Naive thymus-derived CD4-positive, alpha-beta T cell (primary cell): Measurements from ENCODE around the gene ULK4. TPM values are rescaled to one million over a fixed set of nuclear protein-coding genes. Genes with fewer than 3 reads are reported as not detected.

Experiments used
- ATAC-seq: fragments of 150-1000 bp; cut with Tn5 transposase; 2 replicates; pipeline ENCODE4 v1.10.0; 2021; ENCODE audit warnings: mild to moderate bottlenecking, moderate library complexity
- CTCF ChIA-PET: fragments of 350-600 bp; sonication (Branson Sonifier 250); formaldehyde crosslinking; loops from one replicate; lab custom pipeline; 2021; ENCODE audit warnings: antibody characterized with exemption; lab: Charles Lee
- POLR2A ChIA-PET: fragments of 350-600 bp; sonication (Branson Sonifier 250); formaldehyde crosslinking; loops from one replicate; lab custom pipeline; 2021; ENCODE audit warnings: antibody characterized with exemption, inconsistent platforms; lab: Charles Lee
- DNase-seq, 9 donors: peaks; one replicate each; pipeline versions ENCODE4 v3.0.0 to v3.0.0-alpha.2; 2020 to 2022; ENCODE audit warnings: mixed read lengths in 1 of 9
- H3K27ac ChIP-seq: one replicate; pipeline ENCODE4 v1.7.0; 2013; ENCODE audit warnings: mild to moderate bottlenecking, low read depth, low read length, moderate library complexity
- H3K27me3 ChIP-seq, 2 donors: one replicate each; pipeline ENCODE4 v1.7.0; 2013; ENCODE audit warnings: low read length in 2 of 2, mild to moderate bottlenecking in 2 of 2, moderate library complexity in 2 of 2; ENCODE audit not compliant: control insufficient read depth in 2 of 2, insufficient read depth in 2 of 2
- H3K36me3 ChIP-seq, 3 experiments: 1 replicate in 2 of 3; 2 replicates in 1 of 3; pipeline ENCODE4 v1.7.0; 2013; ENCODE audit warnings: low read length in 3 of 3, mild to moderate bottlenecking in 3 of 3, moderate library complexity in 1 of 3; ENCODE audit not compliant: insufficient read depth in 3 of 3, control insufficient read depth in 2 of 3
- H3K4me1 ChIP-seq, 2 donors: one replicate each; pipeline ENCODE4 v1.7.0; 2013; ENCODE audit warnings: low read length in 2 of 2, mild to moderate bottlenecking in 2 of 2, moderate library complexity in 1 of 2; ENCODE audit not compliant: control insufficient read depth in 2 of 2, insufficient read depth in 2 of 2
- H3K4me3 ChIP-seq: 2 replicates; pipeline ENCODE4 v1.7.0; 2013; ENCODE audit warnings: mild to moderate bottlenecking, low read length
- H3K9me3 ChIP-seq, 3 experiments: 1 replicate in 2 of 3; 2 replicates in 1 of 3; pipeline ENCODE4 v1.7.0; 2013; ENCODE audit warnings: low read length in 3 of 3; ENCODE audit not compliant: control insufficient read depth in 2 of 3
- H3K27ac Mint-ChIP-seq, 9 donors: one replicate each; pipeline ENCODE4 v1.8.0; 2020 to 2022; ENCODE audit warnings: mixed read lengths in 9 of 9, mild to moderate bottlenecking in 8 of 9, moderate library complexity in 5 of 9, inconsistent platforms in 2 of 9
- H3K27me3 Mint-ChIP-seq, 5 donors: one replicate each; pipeline ENCODE4 v1.8.0; 2021 to 2022; ENCODE audit warnings: mixed read lengths in 5 of 5, mild to moderate bottlenecking in 1 of 5
- H3K36me3 Mint-ChIP-seq, 5 donors: one replicate each; pipeline ENCODE4 v1.8.0; 2020 to 2022; ENCODE audit warnings: mixed read lengths in 5 of 5, mild to moderate bottlenecking in 3 of 5, inconsistent platforms in 1 of 5
- H3K4me1 Mint-ChIP-seq, 7 donors: one replicate each; pipeline ENCODE4 v1.8.0; 2020 to 2022; ENCODE audit warnings: mixed read lengths in 7 of 7, mild to moderate bottlenecking in 3 of 7, inconsistent platforms in 1 of 7
- H3K4me3 Mint-ChIP-seq, 10 donors: one replicate each; pipeline ENCODE4 v1.8.0; 2020 to 2022; ENCODE audit warnings: mild to moderate bottlenecking in 10 of 10, mixed read lengths in 10 of 10, moderate library complexity in 6 of 10, inconsistent platforms in 2 of 10
- H3K9me3 Mint-ChIP-seq, 11 donors: one replicate each; pipeline ENCODE4 v1.8.0; 2020 to 2022; ENCODE audit warnings: mixed read lengths in 11 of 11, mild to moderate bottlenecking in 4 of 11, inconsistent platforms in 1 of 11, moderate library complexity in 1 of 11
- intact Hi-C, 2 donors: fragments of 100-400 bp; cut with micrococcal nuclease; formaldehyde crosslinking; loops; one replicate each; pipeline ENCODE4 v1.15.1; 2023
- polyA plus RNA-seq, 2 donors: library from polyadenylated mRNA; unstranded; fragments of 300-500 nt; fragmentation: Illumina TruSeq; gene quantifications; one replicate each; pipeline ENCODE4 v1.2.3, GENCODE V29; 2021
- total RNA-seq, 6 experiments: library from RNA in 5 of 6; stranded (reverse) in 5 of 6; gene quantifications; 1 replicate in 5 of 6; 2 replicates in 1 of 6; pipeline ENCODE4 v1.2.3 and lab custom pipeline; 2021 to 2026

Gene ULK4
- total and polyA plus RNA-seq, 7 experiments from 2014 or later, result 6.6 to 22.3 (median 18.9) TPM

GRCh38 chr3:41740374-41740886 is 221.5 kb downstream of the ULK4 start:
- Mint-ChIP-seq H3K4me1 (no peaks in the 10 kb centered on the region), H3K9me3 (peaks cover 1 to 9% (median 4%) of the 10 kb centered on the region in 11 donors), H3K27ac (no peak overlapping the region), H3K4me3 (no peak overlapping the region), H3K27me3 (no peaks in the 10 kb centered on the region), H3K36me3 (peaks cover 0 to 52% (median 28%) of the 10 kb centered on the region in 5 donors)
- intact Hi-C loops, result no loop called here
- DNase-seq (no peak), ATAC-seq (no peak)
- CTCF ChIA-PET, result no interaction called here
- POLR2A ChIA-PET, result no interaction called here
- Histone ChIP-seq H3K9me3 (no peaks in the 10 kb centered on the region), H3K36me3 (no peaks in the 10 kb centered on the region), H3K27ac (no peak overlapping the region), H3K4me1 (no peaks in the 10 kb centered on the region), H3K4me3 (no peak overlapping the region), H3K27me3 (no peaks in the 10 kb centered on the region)

- H3K4me1 ChIP-seq, result no peaks in the 10 kb centered on the region
- H3K27ac Mint-ChIP-seq, result no peak overlapping the region
- no peaks in the 10 kb centered on the region for H3K36me3 ChIP-seq
- ChIA-PET CTCF (no interaction called here), POLR2A (no interaction called here)
- H3K27me3 ChIP-seq, result no peaks in the 10 kb centered on the region
- H3K9me3 Mint-ChIP-seq, result peaks cover 0 to 22% (median 4%) of the 10 kb centered on the region in 11 donors
- ATAC-seq, result no peak
- H3K4me1 Mint-ChIP-seq, result peaks cover 0 to 2% (median 0%) of the 10 kb centered on the region in 7 donors
- H3K36me3 Mint-ChIP-seq, result peaks cover 1 to 60% (median 49%) of the 10 kb centered on the region in 5 donors
- no peaks in the 10 kb centered on the region for H3K27me3 Mint-ChIP-seq
- intact Hi-C loops, result no loop called here
- no peak for DNase-seq
- H3K4me3 Mint-ChIP-seq, result no peak overlapping the region
- H3K4me3 ChIP-seq, result no peak overlapping the region
- no peaks in the 10 kb centered on the region for H3K9me3 ChIP-seq
- H3K27ac ChIP-seq, result no peak overlapping the region
Measured at GRCh38 chr3:41726891-41727290, 235.0 kb downstream of the ULK4 start.

GRCh38 chr3:41717641-41718040 is 244.3 kb downstream of the ULK4 start:
- H3K27ac Mint-ChIP-seq, result no peak overlapping the region
- intact Hi-C loops, result no loop called here
- no peak overlapping the region for H3K4me3 ChIP-seq

GRCh38 chr3:41716471-41716870 is 245.4 kb downstream of the ULK4 start:
- H3K4me3 Mint-ChIP-seq, result no peak overlapping the region
- no peaks in the 10 kb centered on the region for H3K9me3 ChIP-seq

More at GRCh38 chr3:41717641-41718040, 244.3 kb downstream of the ULK4 start:
- Histone ChIP-seq H3K27me3 (no peaks in the 10 kb centered on the region), H3K36me3 (no peaks in the 10 kb centered on the region), H3K9me3 (no peaks in the 10 kb centered on the region), H3K4me1 (no peaks in the 10 kb centered on the region), H3K27ac (no peak overlapping the region)
- Mint-ChIP-seq H3K36me3 (peaks cover 0 to 19% (median 0%) of the 10 kb centered on the region in 5 donors), H3K4me1 (no peaks in the 10 kb centered on the region), H3K27me3 (no peaks in the 10 kb centered on the region), H3K9me3 (no peaks in the 10 kb centered on the region), H3K4me3 (no peak overlapping the region)
- DNase-seq, result no peak
- ChIA-PET CTCF (no interaction called here), POLR2A (no interaction called here)
- ATAC-seq, result no peak

GRCh38 chr3:41715376-41715775 is 246.5 kb downstream of the ULK4 start:
- Mint-ChIP-seq H3K4me1 (no peaks in the 10 kb centered on the region), H3K27me3 (no peaks in the 10 kb centered on the region), H3K9me3 (no peaks in the 10 kb centered on the region), H3K4me3 (no peak overlapping the region), H3K36me3 (peaks cover 0 to 31% (median 0%) of the 10 kb centered on the region in 5 donors), H3K27ac (no peak overlapping the region)
- DNase-seq (no peak), ATAC-seq (no peak)
- intact Hi-C loops, result no loop called here
- no peaks in the 10 kb centered on the region for H3K4me1 ChIP-seq
- H3K4me3 ChIP-seq, result no peak overlapping the region
- no peaks in the 10 kb centered on the region for H3K9me3 ChIP-seq
- H3K27ac ChIP-seq, result no peak overlapping the region
- H3K36me3 ChIP-seq, result no peaks in the 10 kb centered on the region
- H3K27me3 ChIP-seq, result no peaks in the 10 kb centered on the region
- ChIA-PET POLR2A (no interaction called here), CTCF (no interaction called here)

More at GRCh38 chr3:41716471-41716870, 245.4 kb downstream of the ULK4 start:
- Histone ChIP-seq H3K36me3 (no peaks in the 10 kb centered on the region), H3K4me3 (no peak overlapping the region), H3K27ac (no peak overlapping the region), H3K27me3 (no peaks in the 10 kb centered on the region), H3K4me1 (no peaks in the 10 kb centered on the region)
- no peaks in the 10 kb centered on the region for H3K4me1 Mint-ChIP-seq
- H3K9me3 Mint-ChIP-seq, result no peaks in the 10 kb centered on the region
- ChIA-PET POLR2A (no interaction called here), CTCF (no interaction called here)
- DNase-seq (no peak), ATAC-seq (no peak)
- H3K27ac Mint-ChIP-seq, result no peak overlapping the region
- H3K27me3 Mint-ChIP-seq, result no peaks in the 10 kb centered on the region
- peaks cover 0 to 23% (median 0%) of the 10 kb centered on the region in 5 donors for H3K36me3 Mint-ChIP-seq
- intact Hi-C loops, result no loop called here

- Mint-ChIP-seq H3K27me3 (no peaks in the 10 kb centered on the region), H3K36me3 (peaks cover 0 to 48% (median 5%) of the 10 kb centered on the region in 5 donors), H3K4me1 (peaks cover 0 to 1% (median 0%) of the 10 kb centered on the region in 7 donors), H3K9me3 (no peaks in the 10 kb centered on the region), H3K4me3 (no peak overlapping the region), H3K27ac (no peak overlapping the region)
- no peak overlapping the region for H3K27ac ChIP-seq
- H3K4me1 ChIP-seq, result no peaks in the 10 kb centered on the region
- POLR2A ChIA-PET, result no interaction called here
- no peak overlapping the region for H3K4me3 ChIP-seq
- H3K36me3 ChIP-seq, result no peaks in the 10 kb centered on the region
- no peaks in the 10 kb centered on the region for H3K27me3 ChIP-seq
- DNase-seq, result no peak
- no peak for ATAC-seq
- CTCF ChIA-PET, result no interaction called here
- intact Hi-C loops, result no loop called here
- H3K9me3 ChIP-seq, result no peaks in the 10 kb centered on the region
Measured at GRCh38 chr3:41711651-41712050, 250.3 kb downstream of the ULK4 start.

- ATAC-seq, result no peak
- Histone ChIP-seq H3K4me1 (no peaks in the 10 kb centered on the region), H3K9me3 (no peaks in the 10 kb centered on the region), H3K27ac (no peak overlapping the region), H3K36me3 (no peaks in the 10 kb centered on the region), H3K27me3 (no peaks in the 10 kb centered on the region), H3K4me3 (no peak overlapping the region)
- Mint-ChIP-seq H3K4me1 (peaks cover 0 to 1% (median 0%) of the 10 kb centered on the region in 7 donors), H3K9me3 (no peaks in the 10 kb centered on the region), H3K27ac (peak overlapping the region in 1 of 9 donors; percentile 6), H3K36me3 (peaks cover 0 to 49% (median 8%) of the 10 kb centered on the region in 5 donors), H3K27me3 (no peaks in the 10 kb centered on the region), H3K4me3 (no peak overlapping the region)
- DNase-seq, result no peak
- intact Hi-C loops, result no loop called here
- ChIA-PET POLR2A (no interaction called here), CTCF (no interaction called here)
Measured at GRCh38 chr3:41710646-41711388, 251.1 kb downstream of the ULK4 start.
